Right renal cortex interstitium (tissue), 3 donors: ENCODE data around the gene NELFA. TPM values are rescaled to one million over a fixed set of nuclear protein-coding genes. Genes with fewer than 3 reads are reported as not detected.
"Not testable (repeated sequence)": the region's sequence is repeated elsewhere in the genome, so short reads cannot be mapped to it uniquely, and the experiment has no call there.

Experiments
- DNase-seq, 3 donors: peaks; one replicate each; pipeline ENCODE4 v3.0.0-alpha.2; 2013; ENCODE audit warnings: low read depth in 3 of 3, low spot score in 2 of 3
- polyA plus RNA-seq, 3 donors: library from polyadenylated mRNA; unstranded; fragments of 120-200 nt; gene quantifications; one replicate each; pipeline ENCODE4 v1.2.1, GENCODE V29; 2013; ENCODE audit not compliant: insufficient read length in 3 of 3

The NELFA gene
- polyA plus RNA-seq, 3 donors, result 23.7 to 25.8 (median 24.4) TPM

DNA sequence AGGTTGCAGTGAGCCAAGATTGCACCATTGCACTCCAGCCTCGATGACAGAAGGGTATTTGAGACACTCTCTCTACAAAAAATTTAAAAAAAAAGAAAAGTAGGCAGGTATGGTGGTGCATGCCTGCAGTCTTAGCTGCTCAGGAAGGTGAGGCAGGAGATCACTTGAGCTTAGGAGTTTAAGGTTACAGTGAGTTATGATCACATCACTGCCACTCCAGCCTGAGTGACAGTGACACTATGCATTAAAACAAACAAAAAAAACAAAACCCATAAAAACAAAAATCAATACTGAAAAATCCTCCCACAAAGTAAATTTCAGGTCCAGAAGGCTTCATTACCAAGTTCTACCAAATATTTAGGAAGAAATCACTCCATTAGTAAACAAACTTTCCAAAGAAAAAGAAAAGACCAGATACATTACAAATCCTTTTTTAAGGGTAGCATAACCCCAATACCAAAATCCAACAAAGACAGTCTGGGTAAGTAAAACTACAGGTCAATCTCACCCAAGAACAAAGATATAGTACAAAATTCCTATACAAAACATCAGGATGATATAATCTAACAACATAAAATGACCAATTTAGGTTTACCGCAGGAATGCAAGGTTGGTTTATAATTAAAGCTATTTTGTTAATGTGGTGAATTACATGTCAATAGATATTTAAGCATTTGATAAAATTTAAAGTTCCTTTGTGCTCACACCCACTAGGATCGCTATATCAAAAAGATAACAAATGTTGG lies 11.7 kb downstream of the NELFA start:
- no peak for DNase-seq

GRCh38 chr4:1994938-1995337 lies 13.8 kb downstream of the NELFA start:
- no peak for DNase-seq

- DNase-seq, result not testable (repeated sequence)
These were observed 14.9 kb downstream of the NELFA start for GRCh38 chr4:1993718-1994516.

GRCh38 chr4:1993169-1993516 lies 15.6 kb downstream of the NELFA start:
- DNase-seq, result no peak

GRCh38 chr4:1992468-1993168 lies 16.2 kb downstream of the NELFA start:
- no peak for DNase-seq

GRCh38 chr4:1991596-1992434 lies 17.0 kb downstream of the NELFA start:
- no peak for DNase-seq

- no peak for DNase-seq
These were observed 17.7 kb downstream of the NELFA start for GRCh38 chr4:1991087-1991486.

GRCh38 chr4:1990676-1991075 lies 18.1 kb downstream of the NELFA start:
- no peak for DNase-seq

DNA sequence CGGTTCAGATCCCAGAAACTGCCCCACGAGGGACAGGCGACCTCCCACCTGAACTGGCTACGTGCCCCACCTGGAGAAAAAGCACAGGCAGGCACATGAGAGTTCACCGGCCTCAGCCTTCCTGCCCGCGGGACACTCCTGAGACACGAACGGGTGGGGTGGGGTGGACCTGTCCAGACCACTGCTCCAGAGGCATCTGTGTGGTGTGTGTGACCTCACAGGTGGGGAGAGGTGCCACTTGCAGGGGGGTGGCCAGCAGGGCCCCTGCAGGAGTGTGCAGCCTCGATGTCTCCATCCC lies 18.5 kb downstream of the NELFA start:
- no peak for DNase-seq

GRCh38 chr4:1989533-1990347 lies 19.0 kb downstream of the NELFA start:
- DNase-seq, result no peak

DNA sequence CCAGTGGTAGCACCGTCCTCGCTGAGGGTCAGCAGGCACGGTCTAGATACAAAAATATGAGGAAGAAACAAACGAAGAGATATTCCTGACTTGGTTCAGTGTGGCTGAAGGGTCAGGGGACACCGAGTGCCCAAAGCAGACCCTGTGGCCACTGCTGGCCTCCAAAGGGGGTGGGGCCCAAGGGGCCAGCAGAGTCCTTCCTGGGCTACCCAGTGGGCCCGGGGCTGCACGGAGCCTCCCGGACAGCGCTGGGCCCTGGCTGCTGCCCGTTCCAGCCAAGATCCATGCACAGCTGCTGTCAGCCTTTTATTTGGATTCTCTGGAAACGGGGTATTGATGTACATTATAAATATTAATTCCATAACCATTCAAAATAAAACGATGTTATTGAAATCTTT lies 20.4 kb downstream of the NELFA start:
- DNase-seq, result no peak

DNA sequence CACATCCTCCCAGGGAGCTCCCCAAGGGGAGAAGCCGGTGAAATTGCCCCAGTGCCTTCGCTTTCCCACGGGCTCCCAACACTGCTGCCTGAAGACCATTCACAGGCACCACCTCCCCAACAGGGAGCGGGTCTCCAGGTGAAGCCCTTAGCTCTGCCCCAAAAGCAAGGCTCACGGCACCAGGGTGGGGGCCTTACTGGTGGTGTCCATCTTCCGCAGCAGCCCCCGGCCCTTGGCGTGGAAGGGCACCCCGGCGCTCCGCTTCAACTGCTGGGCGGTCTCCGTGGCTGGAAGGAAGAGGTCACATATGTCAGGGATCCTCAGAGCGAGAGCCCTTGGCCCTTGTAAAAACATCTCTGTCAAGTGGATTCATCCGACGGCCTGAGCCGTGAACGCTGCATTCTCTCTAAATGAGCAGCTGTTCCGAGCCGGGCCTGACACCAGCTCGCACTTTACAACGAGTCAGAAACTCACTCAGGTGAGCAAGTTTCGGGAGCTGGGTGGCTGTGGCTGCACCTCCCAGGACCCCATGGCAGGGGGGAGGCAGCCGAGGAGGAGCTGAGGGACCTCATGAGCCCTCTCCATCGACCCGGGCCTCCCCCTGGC lies 20.9 kb downstream of the NELFA start:
- DNase-seq, result no peak

GRCh38 chr4:1987296-1987695 lies 21.5 kb downstream of the NELFA start:
- no peak for DNase-seq

- no peak for DNase-seq
These were observed 22.1 kb downstream of the NELFA start for GRCh38 chr4:1986578-1987210.

DNA sequence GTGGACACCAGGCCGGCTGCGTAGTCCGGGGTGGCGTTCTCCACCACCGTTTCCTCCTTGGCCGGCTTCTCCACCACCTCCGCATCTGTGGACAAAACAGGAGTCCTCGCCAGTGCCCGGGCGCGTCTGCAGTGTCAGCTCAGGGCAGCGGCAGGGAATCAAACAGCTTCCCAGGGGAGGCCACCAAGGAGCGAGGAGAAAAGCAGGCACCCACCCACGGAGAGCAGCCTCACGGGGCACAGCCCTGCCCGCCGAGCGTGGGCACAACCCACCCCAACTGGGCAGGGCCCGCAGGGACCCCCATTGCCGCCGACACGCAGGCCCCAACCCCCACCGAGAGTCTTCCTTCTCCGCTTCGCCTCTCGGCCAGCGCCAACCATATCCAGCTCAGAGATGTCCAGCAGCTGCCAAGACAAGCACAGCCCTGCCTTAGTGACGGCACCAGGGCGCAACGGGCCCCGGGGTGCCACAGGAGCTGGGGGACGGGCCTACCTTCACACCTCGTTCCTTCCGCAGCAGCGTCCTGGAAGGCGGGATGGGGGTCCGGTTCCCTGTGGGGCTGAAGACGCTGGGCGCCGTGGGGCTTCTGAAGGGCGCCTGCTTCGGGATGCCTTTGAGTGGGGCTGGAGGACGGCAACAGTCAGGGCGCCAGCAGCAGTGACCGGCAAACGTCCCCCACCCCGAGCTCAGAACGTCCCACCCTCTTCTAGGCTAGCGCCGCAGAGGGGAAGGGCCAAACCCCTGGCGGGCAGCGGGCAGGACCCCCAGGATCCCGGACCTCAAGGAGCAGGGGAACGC lies 22.8 kb downstream of the NELFA start:
- DNase-seq, result no peak

GRCh38 chr4:1985294-1985693 lies 23.5 kb downstream of the NELFA start:
- no peak for DNase-seq

DNA sequence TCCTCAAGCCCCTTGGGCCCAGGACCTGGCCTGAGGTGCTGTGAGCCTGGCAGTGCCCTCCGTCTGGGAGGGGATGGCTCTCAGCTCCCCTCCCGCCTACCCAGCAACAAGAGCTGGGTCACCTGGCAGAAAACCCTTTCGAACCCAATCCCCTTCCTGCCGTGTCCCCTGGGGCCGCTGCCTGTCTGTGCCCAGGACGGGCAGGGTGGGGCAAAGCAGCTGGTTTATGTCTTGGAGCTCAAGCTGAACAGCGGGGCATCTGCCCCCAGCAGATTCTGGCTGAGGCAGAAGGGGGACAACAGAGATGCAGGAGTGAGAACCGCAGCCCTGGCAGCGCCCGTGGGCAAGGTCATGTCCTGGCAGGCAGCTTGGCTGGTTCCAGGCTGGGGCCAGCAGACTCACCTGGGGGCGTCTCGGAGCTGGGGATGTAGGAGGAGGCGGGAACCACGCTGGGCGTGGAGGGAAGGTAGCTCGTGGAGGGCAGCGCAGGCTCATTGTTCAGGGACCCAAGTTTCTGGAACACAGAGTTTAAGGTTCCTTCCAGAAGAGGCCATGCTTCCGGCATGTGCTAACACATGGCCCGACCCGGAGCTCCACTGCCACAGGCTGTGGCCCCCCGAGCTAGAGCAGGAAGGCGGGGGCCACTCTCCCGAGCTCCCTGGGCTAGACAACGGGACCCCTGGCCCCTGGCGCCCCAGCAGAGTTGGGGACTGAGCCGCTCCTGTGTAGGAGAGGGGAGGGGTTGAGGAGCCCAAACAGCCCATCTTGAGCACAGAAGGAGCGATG lies 24.2 kb downstream of the NELFA start:
- no peak for DNase-seq
